DND-41 (cell line): ENCODE results near the gene RABGGTA.

ENCODE experiments used
- ATAC-seq: fragments of 200-7000 bp; cut with Tn5 transposase; 3 replicates; pipeline ENCODE4 v1.9.1; 2021; ENCODE audit warnings: low read depth; ENCODE audit not compliant: insufficient read depth
- DNase-seq: peaks from one replicate; pipeline ENCODE4 v3.0.0-alpha.2; 2020
- H2AFZ ChIP-seq: 2 replicates; pipeline ENCODE4 v1.6.0; 2012; ENCODE audit warnings: low read depth, low read length
- H3K27ac ChIP-seq: 2 replicates; pipeline ENCODE4 v1.5.1; 2012; ENCODE audit warnings: low read length, inconsistent platforms
- H3K27me3 ChIP-seq: fragments of 200-600 bp; sonication (generic); 2 replicates; pipeline ENCODE4 v1.6.0; 2012; ENCODE audit warnings: low read length, mild to moderate bottlenecking, inconsistent platforms; ENCODE audit not compliant: insufficient read depth, poor library complexity
- H3K36me3 ChIP-seq: 2 replicates; pipeline ENCODE4 v1.5.1; 2012; ENCODE audit warnings: low read length, inconsistent platforms; ENCODE audit not compliant: insufficient read depth
- H3K4me1 ChIP-seq: 2 replicates; pipeline ENCODE4 v1.5.1; 2012; ENCODE audit warnings: mild to moderate bottlenecking, low read length; ENCODE audit not compliant: insufficient read depth
- H3K4me2 ChIP-seq: 2 replicates; pipeline ENCODE4 v1.6.0; 2012; ENCODE audit warnings: mild to moderate bottlenecking, moderate library complexity, low read length, inconsistent platforms; ENCODE audit not compliant: insufficient read depth
- H3K4me3 ChIP-seq, 2 experiments: fragments of 200-600 bp in 1 of 2; shearing (Covaris generic) in 1 of 2; 2 replicates each; pipeline ENCODE4 v1.5.1; 2012 to 2016; ENCODE audit warnings: inconsistent platforms in 2 of 2, low read length in 2 of 2, mild to moderate bottlenecking in 2 of 2, low read depth in 1 of 2, moderate library complexity in 1 of 2
- H3K79me2 ChIP-seq: 2 replicates; pipeline ENCODE4 v1.6.0; 2012; ENCODE audit warnings: low read length, inconsistent platforms; ENCODE audit not compliant: insufficient read depth
- H3K9ac ChIP-seq: 2 replicates; pipeline ENCODE4 v1.6.0; 2012; ENCODE audit warnings: low read depth, mild to moderate bottlenecking, inconsistent platforms, low read length, moderate library complexity
- H3K9me3 ChIP-seq: 2 replicates; pipeline ENCODE4 v1.5.1; 2012; ENCODE audit warnings: low read length, moderate library complexity, mild to moderate bottlenecking, inconsistent platforms; ENCODE audit not compliant: insufficient read depth, severe bottlenecking
- H4K20me1 ChIP-seq: 2 replicates; pipeline ENCODE4 v1.6.0; 2012; ENCODE audit warnings: low read length; ENCODE audit not compliant: insufficient read depth
- EZH2 ChIP-seq: IDR thresholded peaks from 3 replicates; pipeline ENCODE4 v1.6.1; 2012; ENCODE audit warnings: borderline replicate concordance, low read depth, mild to moderate bottlenecking, moderate library complexity, low read length, inconsistent platforms; ENCODE audit not compliant: severe bottlenecking
- TF ChIP-seq, protein P1 (sequence below): IDR thresholded peaks from 2 replicates; pipeline ENCODE4 v1.5.1; 2012; ENCODE audit warnings: borderline replicate concordance, low read length, moderate library complexity, mild to moderate bottlenecking; ENCODE audit not compliant: poor library complexity, severe bottlenecking; ENCODE audit errors: extremely low read depth

RABGGTA gene

DNA sequence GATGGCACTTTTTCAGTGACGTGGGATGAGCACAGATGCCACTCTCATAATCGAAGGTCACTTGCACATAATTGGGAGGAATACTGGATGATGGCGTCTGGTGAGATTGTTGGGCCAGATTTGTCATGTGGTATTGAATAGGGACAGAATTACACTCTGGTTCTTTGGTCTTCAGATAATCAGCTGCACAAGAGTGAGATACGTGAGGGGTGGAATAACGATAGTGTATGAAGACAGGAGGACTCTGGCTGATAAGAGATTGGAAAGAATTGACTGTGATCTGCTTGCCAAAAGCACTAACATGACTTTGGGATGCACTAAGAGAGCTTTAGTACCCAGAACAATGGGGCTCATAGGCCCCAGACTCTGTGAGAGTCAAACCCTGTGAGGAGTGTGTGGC lies 7.0 kb upstream of the RABGGTA start:
- TF ChIP-seq, protein P1, sequence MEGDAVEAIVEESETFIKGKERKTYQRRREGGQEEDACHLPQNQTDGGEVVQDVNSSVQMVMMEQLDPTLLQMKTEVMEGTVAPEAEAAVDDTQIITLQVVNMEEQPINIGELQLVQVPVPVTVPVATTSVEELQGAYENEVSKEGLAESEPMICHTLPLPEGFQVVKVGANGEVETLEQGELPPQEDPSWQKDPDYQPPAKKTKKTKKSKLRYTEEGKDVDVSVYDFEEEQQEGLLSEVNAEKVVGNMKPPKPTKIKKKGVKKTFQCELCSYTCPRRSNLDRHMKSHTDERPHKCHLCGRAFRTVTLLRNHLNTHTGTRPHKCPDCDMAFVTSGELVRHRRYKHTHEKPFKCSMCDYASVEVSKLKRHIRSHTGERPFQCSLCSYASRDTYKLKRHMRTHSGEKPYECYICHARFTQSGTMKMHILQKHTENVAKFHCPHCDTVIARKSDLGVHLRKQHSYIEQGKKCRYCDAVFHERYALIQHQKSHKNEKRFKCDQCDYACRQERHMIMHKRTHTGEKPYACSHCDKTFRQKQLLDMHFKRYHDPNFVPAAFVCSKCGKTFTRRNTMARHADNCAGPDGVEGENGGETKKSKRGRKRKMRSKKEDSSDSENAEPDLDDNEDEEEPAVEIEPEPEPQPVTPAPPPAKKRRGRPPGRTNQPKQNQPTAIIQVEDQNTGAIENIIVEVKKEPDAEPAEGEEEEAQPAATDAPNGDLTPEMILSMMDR, result no peak
- TF ChIP-seq EZH2, result no peak
- Histone ChIP-seq H3K9ac (no peak overlapping the region), H3K27ac (no peak overlapping the region), H4K20me1 (no peaks in the 10 kb centered on the region), H3K4me1 (no peaks in the 10 kb centered on the region), H2AFZ (no peak overlapping the region), H3K79me2 (no peaks in the 10 kb centered on the region), H3K36me3 (no peaks in the 10 kb centered on the region), H3K9me3 (no peaks in the 10 kb centered on the region), H3K4me2 (no peak overlapping the region), H3K27me3 (no peaks in the 10 kb centered on the region), H3K4me3 (no peak overlapping the region)
- DNase-seq, result no peak
- no peak for ATAC-seq

DNA sequence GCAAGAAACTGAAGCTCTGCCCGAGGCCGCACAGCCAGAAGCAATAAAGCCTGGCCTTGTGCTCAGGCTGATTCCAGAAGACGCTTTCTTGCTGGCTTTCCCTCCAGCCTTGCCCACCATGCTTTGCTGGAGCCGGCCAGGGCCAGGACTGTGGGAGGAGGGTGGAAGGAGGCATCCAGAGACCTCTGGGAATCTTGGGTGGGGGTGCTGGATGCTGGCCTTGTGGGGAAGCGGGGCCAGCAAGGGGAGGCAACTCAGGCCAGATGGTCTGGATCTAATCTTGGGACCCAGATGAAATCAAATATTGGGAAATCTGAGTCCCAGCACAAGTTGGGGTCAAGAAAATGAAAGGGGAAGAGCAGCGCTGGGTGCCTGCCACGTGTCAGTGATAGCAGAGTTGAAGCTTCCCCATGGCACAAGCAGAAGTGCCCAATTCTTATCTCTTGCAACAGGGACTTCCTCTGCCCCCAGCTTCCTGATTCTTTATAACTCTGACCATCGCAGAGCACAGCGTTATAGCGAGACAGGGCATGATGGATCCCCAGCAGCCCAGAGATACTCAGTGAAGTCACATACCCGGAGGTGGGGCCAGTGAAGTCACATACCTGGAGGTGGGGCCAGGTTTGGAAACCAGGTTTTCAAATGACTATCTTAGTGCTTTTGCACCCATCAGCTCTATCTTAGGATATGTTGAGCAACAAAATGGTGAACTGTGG lies 6.4 kb upstream of the RABGGTA start:
- Histone ChIP-seq H3K9ac (no peak overlapping the region), H3K36me3 (no peaks in the 10 kb centered on the region), H3K27me3 (no peaks in the 10 kb centered on the region), H3K4me1 (peaks cover 1% of the 10 kb centered on the region), H2AFZ (no peak overlapping the region), H3K4me2 (no peak overlapping the region), H3K9me3 (no peaks in the 10 kb centered on the region), H3K27ac (no peak overlapping the region), H4K20me1 (no peaks in the 10 kb centered on the region), H3K79me2 (no peaks in the 10 kb centered on the region), H3K4me3 (no peak overlapping the region)
- TF ChIP-seq, protein P1, result no peak
- no peak for TF ChIP-seq EZH2
- DNase-seq, result no peak
- ATAC-seq, result no peak

DNA sequence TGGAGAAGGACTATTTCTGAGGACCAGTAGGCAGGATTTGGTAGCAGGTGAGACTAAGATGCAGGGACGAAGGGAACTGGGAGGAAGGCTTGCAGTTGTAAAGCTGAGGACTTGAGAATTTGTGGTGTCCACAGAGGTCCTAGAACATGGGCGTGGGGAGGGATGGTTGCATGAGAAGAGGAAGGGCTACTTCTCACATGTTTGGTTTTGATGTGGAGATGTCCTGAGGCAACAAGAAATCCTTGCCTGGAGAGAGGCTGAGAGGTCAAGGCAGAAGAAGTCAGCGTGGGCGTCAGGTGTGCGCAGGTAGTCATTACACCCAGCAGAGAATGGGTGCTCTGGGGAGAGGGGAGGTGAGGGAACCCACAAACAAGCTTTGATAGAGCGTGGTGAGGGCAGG lies 5.7 kb upstream of the RABGGTA start:
- no peak overlapping the region for H3K4me2 ChIP-seq
- no peak overlapping the region for H3K27ac ChIP-seq
- TF ChIP-seq, protein P1, result no peak
- no peak for TF ChIP-seq EZH2
- H3K27me3 ChIP-seq, result no peaks in the 10 kb centered on the region
- no peak overlapping the region for H3K9ac ChIP-seq
- ATAC-seq, result no peak
- 0 out of 2 replicates have a peak, but pooled peaks cover under 1% of the 10 kb centered on the region for H3K79me2 ChIP-seq
- no peak for DNase-seq
- no peaks in the 10 kb centered on the region for H4K20me1 ChIP-seq
- H3K4me3 ChIP-seq, result no peak overlapping the region
- H3K4me1 ChIP-seq, result peaks cover 8% of the 10 kb centered on the region
- H2AFZ ChIP-seq, result no peak overlapping the region
- H3K9me3 ChIP-seq, result no peaks in the 10 kb centered on the region
- H3K36me3 ChIP-seq, result no peaks in the 10 kb centered on the region
